BLaER1 (cell line): ENCODE measurements around the gene CCT2.

Experiments
- H3K27ac ChIP-seq: shearing (Covaris generic); formaldehyde crosslinking; 2 replicates; pipeline ENCODE4 v1.8.1; 2022
- H3K27me3 ChIP-seq: shearing (Covaris generic); formaldehyde crosslinking; 2 replicates; pipeline ENCODE4 v1.8.1; 2022
- H3K36me3 ChIP-seq: shearing (Covaris generic); formaldehyde crosslinking; 2 replicates; pipeline ENCODE4 v1.8.1; 2022
- H3K4me1 ChIP-seq: shearing (Covaris generic); formaldehyde crosslinking; 2 replicates; pipeline ENCODE4 v1.8.1; 2022
- H3K4me2 ChIP-seq: shearing (Covaris generic); formaldehyde crosslinking; 2 replicates; pipeline ENCODE4 v1.8.1; 2022
- H3K4me3 ChIP-seq: shearing (Covaris generic); formaldehyde crosslinking; 2 replicates; pipeline ENCODE4 v1.8.1; 2022
- H3K9ac ChIP-seq: shearing (Covaris generic); formaldehyde crosslinking; 2 replicates; pipeline ENCODE4 v1.8.1; 2022
- H3K9me3 ChIP-seq: shearing (Covaris generic); formaldehyde crosslinking; 2 replicates; pipeline ENCODE4 v1.8.1; 2022
- H4K20me1 ChIP-seq: shearing (Covaris generic); formaldehyde crosslinking; 2 replicates; pipeline ENCODE4 v1.8.1; 2022
- Cebpa-rat ChIP-seq: shearing (Covaris generic); IDR thresholded peaks from 2 replicates; pipeline ENCODE4 v1.8.1; 2022

CCT2 gene

DNA sequence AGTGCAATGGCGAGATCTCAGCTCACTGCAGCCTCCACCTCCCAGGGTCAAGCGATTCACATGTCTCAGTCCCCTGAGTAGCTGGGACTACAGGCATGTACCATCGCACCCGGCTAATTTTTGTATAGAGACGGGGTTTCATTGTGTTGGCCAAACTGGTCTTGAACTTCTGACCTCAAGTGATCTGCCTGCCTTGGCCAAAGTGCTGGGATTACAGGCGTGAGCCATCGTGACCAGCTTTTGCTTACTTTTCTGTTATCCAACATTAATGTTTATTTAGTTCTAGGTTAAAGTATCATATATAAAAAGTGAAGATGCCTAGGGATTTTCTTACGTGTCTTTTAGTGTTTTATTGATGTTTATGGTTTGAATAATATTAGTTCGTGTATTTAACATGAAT lies 28.9 kb upstream of the CCT2 start:
- Histone ChIP-seq H3K36me3 (no peaks in the 10 kb centered on the region), H3K9ac (no peak overlapping the region), H3K4me3 (no peak overlapping the region), H3K4me1 (no peaks in the 10 kb centered on the region), H3K9me3 (no peaks in the 10 kb centered on the region), H3K27me3 (no peaks in the 10 kb centered on the region), H4K20me1 (peaks cover 28% of the 10 kb centered on the region; the same call in 1 of the 2 replicates), H3K4me2 (no peak overlapping the region), H3K27ac (no peak overlapping the region)
- no peak for TF ChIP-seq Cebpa-rat

DNA sequence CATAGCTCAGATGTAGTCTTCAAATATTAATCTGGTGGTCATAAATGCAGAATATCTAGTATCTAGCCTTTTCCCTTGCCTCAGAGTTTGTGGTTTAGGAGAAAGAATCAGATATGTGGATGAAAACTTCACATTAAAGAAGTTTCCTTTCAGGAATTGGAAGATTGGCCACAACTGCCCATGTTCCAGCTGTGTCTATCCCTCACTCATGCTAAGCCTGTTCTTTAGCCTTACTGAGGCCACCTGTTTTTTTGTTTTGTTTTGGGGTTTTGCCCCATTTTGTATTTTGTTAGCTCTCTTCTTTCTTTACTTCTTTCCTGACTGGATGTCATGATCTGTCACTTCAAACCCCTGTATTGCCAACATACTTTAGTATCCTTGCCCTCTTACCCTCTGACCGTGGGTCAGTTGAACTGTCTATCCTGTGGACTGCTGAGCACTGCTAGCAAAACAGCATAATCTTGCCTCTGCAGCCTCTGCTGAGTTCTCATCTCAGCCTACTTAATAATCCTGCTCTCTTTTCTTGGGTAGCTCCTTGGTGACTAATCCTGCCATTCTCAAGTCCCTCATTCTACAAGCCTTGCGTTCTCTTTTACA lies 22.0 kb upstream of the CCT2 start:
- peaks cover 24% of the 10 kb centered on the region; the same call in 1 of the 2 replicates for H4K20me1 ChIP-seq
- peaks cover 39% of the 10 kb centered on the region for H3K36me3 ChIP-seq
- no peaks in the 10 kb centered on the region for H3K9me3 ChIP-seq
- H3K4me2 ChIP-seq: no peak overlapping the region
- no peaks in the 10 kb centered on the region for H3K4me1 ChIP-seq
- H3K27me3 ChIP-seq: no peaks in the 10 kb centered on the region
- no peak overlapping the region for H3K27ac ChIP-seq
- TF ChIP-seq Cebpa-rat: no peak
- no peak overlapping the region for H3K9ac ChIP-seq
- H3K4me3 ChIP-seq: no peak overlapping the region

DNA sequence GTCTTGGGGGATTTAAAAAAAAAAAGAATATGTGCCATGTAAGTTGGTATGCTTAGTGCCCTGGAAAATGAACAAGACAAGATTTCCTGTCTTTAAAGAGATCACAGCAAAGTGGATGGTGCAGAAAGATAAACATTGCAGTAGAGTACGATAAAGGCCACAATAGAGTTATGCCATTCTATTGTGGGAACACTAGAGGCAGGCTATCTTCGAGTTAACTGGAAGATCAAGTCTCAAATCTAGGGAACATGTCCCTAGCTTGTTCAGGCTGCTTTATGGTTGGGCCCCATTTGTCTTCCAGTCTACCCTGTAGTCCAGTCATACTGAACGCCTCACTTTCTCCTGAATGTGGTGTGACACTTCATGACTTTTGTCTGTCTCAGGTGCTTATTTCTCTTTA lies 18.7 kb upstream of the CCT2 start:
- Histone ChIP-seq H3K9me3 (no peaks in the 10 kb centered on the region), H4K20me1 (0 out of 2 replicates have a peak, but pooled peaks cover 4% of the 10 kb centered on the region), H3K9ac (no peak overlapping the region), H3K4me1 (no peaks in the 10 kb centered on the region), H3K4me3 (no peak overlapping the region), H3K4me2 (no peak overlapping the region), H3K27me3 (no peaks in the 10 kb centered on the region), H3K36me3 (peaks cover 62% of the 10 kb centered on the region), H3K27ac (no peak overlapping the region)
- TF ChIP-seq Cebpa-rat: no peak

DNA sequence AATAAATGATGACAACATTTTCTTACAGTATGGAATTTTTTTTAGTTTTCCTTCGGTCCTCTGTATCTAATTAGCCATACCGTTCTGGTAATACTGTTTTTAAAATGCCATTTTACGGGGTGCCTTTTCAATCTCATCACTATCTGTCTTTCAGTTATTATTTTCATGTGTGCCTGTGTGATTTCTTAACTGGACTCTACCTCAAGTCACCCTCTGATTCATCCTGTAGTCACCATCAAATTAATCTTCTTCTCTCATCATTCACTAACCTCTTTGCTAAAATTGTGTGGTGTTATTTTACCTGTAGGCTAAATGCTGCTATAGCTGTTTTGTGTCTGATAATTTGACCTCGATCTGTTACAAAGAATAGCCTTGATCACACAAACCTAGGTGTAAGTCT lies 16.0 kb upstream of the CCT2 start:
- Histone ChIP-seq H3K9me3 (no peaks in the 10 kb centered on the region), H3K4me3 (no peak overlapping the region), H3K27me3 (no peaks in the 10 kb centered on the region), H3K27ac (no peak overlapping the region), H3K4me1 (no peaks in the 10 kb centered on the region), H3K9ac (no peak overlapping the region), H3K4me2 (no peak overlapping the region), H4K20me1 (0 out of 2 replicates have a peak, but pooled peaks cover 4% of the 10 kb centered on the region), H3K36me3 (peaks cover 64% of the 10 kb centered on the region)
- no peak for TF ChIP-seq Cebpa-rat

DNA sequence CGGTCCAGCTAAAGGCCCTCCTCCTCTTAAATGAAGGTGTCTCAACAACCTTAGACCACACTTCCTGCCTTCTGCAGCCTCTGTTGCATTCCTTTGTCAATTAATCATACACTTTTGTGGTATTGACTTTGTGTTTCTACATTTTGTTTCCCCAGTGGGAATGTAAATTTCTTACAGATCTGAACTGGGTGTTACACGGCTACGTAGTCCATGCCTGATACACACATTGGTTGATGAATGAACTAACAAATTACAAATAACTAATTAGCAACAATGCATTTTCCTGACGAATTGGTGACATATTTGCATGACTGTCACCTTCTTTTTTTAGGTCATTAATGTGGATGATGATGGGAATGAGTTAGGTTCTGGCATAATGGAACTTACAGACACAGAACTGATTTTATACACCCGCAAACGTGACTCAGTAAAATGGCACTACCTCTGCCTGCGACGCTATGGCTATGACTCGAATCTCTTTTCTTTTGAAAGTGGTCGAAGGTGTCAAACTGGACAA lies 15.2 kb upstream of the CCT2 start:
- no peak for TF ChIP-seq Cebpa-rat
- H3K4me3 ChIP-seq: no peak overlapping the region
- H3K27me3 ChIP-seq: no peaks in the 10 kb centered on the region
- H3K4me2 ChIP-seq: no peak overlapping the region
- H3K27ac ChIP-seq: no peak overlapping the region
- H3K4me1 ChIP-seq: no peaks in the 10 kb centered on the region
- 0 out of 2 replicates have a peak, but pooled peaks cover 4% of the 10 kb centered on the region for H4K20me1 ChIP-seq
- no peak overlapping the region for H3K9ac ChIP-seq
- peaks cover 67% of the 10 kb centered on the region for H3K36me3 ChIP-seq
- H3K9me3 ChIP-seq: no peaks in the 10 kb centered on the region

DNA sequence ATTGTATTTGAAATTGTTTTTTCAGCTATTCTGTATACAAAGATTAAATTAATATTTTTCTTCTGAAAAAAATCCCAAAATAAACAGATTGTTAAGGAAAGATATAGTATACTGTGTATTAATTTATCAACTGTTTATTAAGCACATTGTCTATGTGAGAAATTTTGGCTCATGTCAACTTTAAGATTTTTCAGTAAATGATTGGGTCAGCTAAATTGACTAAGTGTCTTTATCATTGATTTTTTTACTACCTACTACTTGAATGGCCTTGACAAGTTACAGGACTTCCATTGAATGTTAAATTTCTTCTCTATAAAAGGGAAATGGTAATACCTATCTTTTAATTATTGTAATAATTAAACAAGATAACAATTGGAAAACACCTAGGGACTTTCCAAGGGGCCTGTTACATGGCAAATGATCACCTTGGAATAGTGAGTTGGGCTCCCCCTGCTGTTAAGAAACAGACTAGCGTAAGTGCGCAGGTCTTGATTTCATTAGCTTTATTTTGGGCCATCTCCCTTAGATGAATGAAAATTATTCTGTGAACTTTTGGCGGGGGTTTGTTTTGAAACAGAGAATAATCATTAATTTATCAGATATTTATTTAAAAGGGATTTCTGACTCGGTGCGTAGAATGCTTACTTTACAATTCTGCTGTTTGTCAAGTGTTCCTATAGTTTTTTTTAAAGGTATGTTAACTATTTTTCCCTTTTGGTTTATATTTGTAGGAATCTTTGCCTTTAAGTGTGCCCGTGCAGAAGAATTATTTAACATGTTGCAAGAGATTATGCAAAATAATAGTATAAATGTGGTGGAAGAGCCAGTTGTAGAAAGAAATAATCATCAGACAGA lies 14.5 kb upstream of the CCT2 start:
- TF ChIP-seq Cebpa-rat: no peak
- Histone ChIP-seq H4K20me1 (0 out of 2 replicates have a peak, but pooled peaks cover 4% of the 10 kb centered on the region), H3K4me3 (no peak overlapping the region), H3K36me3 (peaks cover 72% of the 10 kb centered on the region), H3K9ac (no peak overlapping the region), H3K4me1 (no peaks in the 10 kb centered on the region), H3K27me3 (no peaks in the 10 kb centered on the region), H3K27ac (no peak overlapping the region), H3K4me2 (no peak overlapping the region), H3K9me3 (no peaks in the 10 kb centered on the region)

DNA sequence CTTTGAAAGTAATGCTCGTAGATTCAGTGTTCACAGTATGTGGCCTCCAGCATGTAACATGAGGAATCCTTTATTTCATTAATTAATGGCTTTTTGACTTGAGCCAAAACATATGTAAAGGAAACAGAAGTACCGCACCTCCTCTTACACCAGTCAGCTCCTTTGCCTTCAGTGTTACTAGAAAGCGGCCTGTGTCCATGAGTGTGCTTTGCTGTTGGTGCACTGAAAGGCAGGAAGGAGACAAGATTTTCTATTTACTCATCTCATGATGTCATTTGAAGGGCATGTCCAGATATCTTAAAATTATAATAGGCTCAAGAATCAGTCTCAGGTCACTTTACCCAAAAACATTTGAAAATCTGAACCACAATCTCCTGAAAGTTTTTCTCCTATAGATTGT lies 9.9 kb upstream of the CCT2 start:
- peaks cover 45% of the 10 kb centered on the region for H3K36me3 ChIP-seq
- no peak overlapping the region for H3K27ac ChIP-seq
- H4K20me1 ChIP-seq: 0 out of 2 replicates have a peak, but pooled peaks cover 4% of the 10 kb centered on the region
- TF ChIP-seq Cebpa-rat: no peak
- no peaks in the 10 kb centered on the region for H3K4me1 ChIP-seq
- no peak overlapping the region for H3K9ac ChIP-seq
- no peaks in the 10 kb centered on the region for H3K9me3 ChIP-seq
- H3K27me3 ChIP-seq: no peaks in the 10 kb centered on the region
- H3K4me2 ChIP-seq: no peak overlapping the region
- no peak overlapping the region for H3K4me3 ChIP-seq

DNA sequence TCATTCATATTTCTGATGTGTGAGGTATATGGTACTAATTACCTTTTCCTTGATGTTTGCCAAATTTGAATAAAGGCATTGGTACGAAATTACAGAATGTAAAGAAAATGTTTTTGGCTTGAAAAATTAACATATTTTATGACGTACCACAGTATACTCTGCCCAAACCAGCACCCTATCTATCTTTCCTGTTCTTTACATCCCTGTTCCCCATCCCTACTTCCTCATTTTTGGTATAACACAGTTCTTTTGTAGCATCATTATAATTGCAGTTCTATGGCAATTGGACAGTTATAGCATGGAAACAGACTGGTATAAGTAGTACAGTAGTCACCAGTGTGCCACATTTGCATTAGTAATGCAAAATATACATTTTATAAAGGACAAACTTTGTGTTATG lies 7.0 kb upstream of the CCT2 start:
- no peaks in the 10 kb centered on the region for H4K20me1 ChIP-seq
- H3K4me1 ChIP-seq: no peaks in the 10 kb centered on the region
- no peaks in the 10 kb centered on the region for H3K27me3 ChIP-seq
- H3K27ac ChIP-seq: no peak overlapping the region
- TF ChIP-seq Cebpa-rat: no peak
- no peak overlapping the region for H3K9ac ChIP-seq
- H3K4me3 ChIP-seq: no peak overlapping the region
- peaks cover 25% of the 10 kb centered on the region for H3K36me3 ChIP-seq
- no peak overlapping the region for H3K4me2 ChIP-seq
- H3K9me3 ChIP-seq: no peaks in the 10 kb centered on the region

DNA sequence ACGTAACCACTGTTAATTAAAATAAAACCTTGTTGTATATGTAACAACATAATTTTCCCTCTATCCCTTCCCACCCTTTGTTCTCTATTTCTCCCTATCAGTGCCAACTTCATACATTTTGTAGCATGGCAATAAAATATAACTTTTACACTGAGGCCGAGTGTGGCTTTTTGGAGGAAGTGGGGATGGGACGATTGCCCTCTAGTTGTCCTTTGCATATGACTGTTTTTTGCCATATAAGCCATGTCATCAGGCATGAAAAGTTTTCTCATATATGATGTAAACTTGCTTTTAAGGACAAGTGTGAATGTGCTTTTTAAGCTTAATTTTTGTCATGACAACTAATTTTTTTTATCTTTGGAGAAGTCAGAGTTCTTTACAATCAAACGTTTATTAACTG lies 6.2 kb upstream of the CCT2 start:
- Histone ChIP-seq H4K20me1 (no peaks in the 10 kb centered on the region), H3K4me1 (no peaks in the 10 kb centered on the region), H3K4me2 (no peak overlapping the region), H3K9me3 (no peaks in the 10 kb centered on the region), H3K9ac (no peak overlapping the region), H3K27ac (no peak overlapping the region), H3K36me3 (peaks cover 17% of the 10 kb centered on the region), H3K4me3 (no peak overlapping the region), H3K27me3 (no peaks in the 10 kb centered on the region)
- TF ChIP-seq Cebpa-rat: no peak

DNA sequence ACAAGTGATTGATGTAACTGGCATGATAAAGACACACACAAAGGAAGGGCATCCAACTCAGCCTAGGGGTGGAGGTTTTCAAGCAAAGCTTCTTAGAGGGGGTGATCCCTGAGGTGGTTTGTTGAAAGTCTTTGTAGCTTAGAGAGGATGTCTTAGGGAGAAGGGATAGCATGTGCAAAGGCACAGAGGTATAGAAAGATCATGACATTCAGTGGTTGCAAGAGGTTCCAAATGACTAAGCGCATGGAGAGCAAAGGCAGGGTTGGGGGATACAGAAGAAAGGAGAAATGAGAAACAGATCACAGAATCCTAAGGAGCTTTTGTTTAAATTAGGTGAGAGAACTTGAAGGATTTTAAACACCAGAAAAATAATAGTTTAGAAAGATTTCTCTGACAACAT lies 5.2 kb upstream of the CCT2 start:
- Histone ChIP-seq H3K9ac (no peak overlapping the region), H4K20me1 (no peaks in the 10 kb centered on the region), H3K36me3 (peaks cover 7% of the 10 kb centered on the region), H3K27ac (no peak overlapping the region), H3K4me1 (no peaks in the 10 kb centered on the region), H3K27me3 (no peaks in the 10 kb centered on the region), H3K4me2 (no peak overlapping the region), H3K9me3 (no peaks in the 10 kb centered on the region), H3K4me3 (no peak overlapping the region)
- TF ChIP-seq Cebpa-rat: no peak
